Measurements from ENCODE around the gene CDC42BPB. TPM values are rescaled to one million over a fixed set of nuclear protein-coding genes. Genes with fewer than 3 reads are reported as not detected.

Gene CDC42BPB
- total and polyA plus RNA-seq, 2 of the 13 experiments (the other 11 are each of a cell fraction or from before 2014, with no cell fraction given) = 19.7 to 32.3 TPM

- POLR2A ChIA-PET = no interaction called here
Observed at GRCh38 chr14:102965971-102966655, 91.2 kb downstream of the CDC42BPB start.

More at GRCh38 chr14:102965971-102966655, 91.2 kb downstream of the CDC42BPB start:
- Histone ChIP-seq H3K79me2 (ENCODE audit: insufficient read depth, low read length) (no peaks in the 10 kb centered on the region), H2AFZ (ENCODE audit: low read length) (no peak overlapping the region), H4K20me1 (ENCODE audit: insufficient read depth, low read length) (no peaks in the 10 kb centered on the region), H3K4me1 (ENCODE audit: insufficient read depth, low read length) (no peaks in the 10 kb centered on the region), H3K4me3 (replicated peaks in 1 of 3; ENCODE audit: insufficient read depth in 1 of 3, low read depth in 2 of 3, low read length in 3 of 3) (no peak overlapping the region), H3K36me3 (replicated peaks in 1 of 2; ENCODE audit: control insufficient read depth in 1 of 2, insufficient read depth in 2 of 2, low read length in 2 of 2) (peaks cover 31 to 85% of the 10 kb centered on the region in 2 experiments), H3K27me3 (ENCODE audit: control insufficient read depth in 1 of 2, insufficient read depth in 2 of 2, low read length in 2 of 2) (no peaks in the 10 kb centered on the region), H3K9ac (ENCODE audit: insufficient read depth, low read depth, low read length) (no peak overlapping the region), H3K27ac (ENCODE audit: extremely low read length, insufficient read depth, low read length) (no peak overlapping the region), H3K4me2 (ENCODE audit: low read depth, low read length) (no peak overlapping the region), H3K9me3 (ENCODE audit: low read length) (no peaks in the 10 kb centered on the region)
- CTCF ChIA-PET (ENCODE audit: low intra/inter-chr PET ratio, low total read pairs) = no interaction called here
- 97% methylated on average over 20 of the region's 20 CpGs for WGBS (ENCODE audit: low lambda C conversion rate)
- no peak for FAIRE-seq
- in situ Hi-C loops (cut with HindIII; ENCODE audit: extremely low pct_ligation_motif_present, low pct_unique_long_range_greater_than_20kb) = no loop called here
- BruUV-seq (replicated peaks) = no TSS peak
- TF ChIP-seq ZFP91 (CRISPR knock-in tag; IDR thresholded peaks at IDR 0.05; ENCODE audit: borderline replicate concordance) (no peak), MAFF (IDR thresholded peaks at IDR 0.05; ENCODE audit: low read depth, low read length) (no peak), SOX6 (IDR thresholded peaks at IDR 0.05) (no peak), SOX6 (CRISPR knock-in tag; IDR thresholded peaks at IDR 0.05) (no peak), GPN1 (CRISPR knock-in tag; IDR thresholded peaks at IDR 0.05; ENCODE audit: borderline replicate concordance) (no peak), MTF2 (CRISPR knock-in tag; IDR thresholded peaks at IDR 0.05; ENCODE audit: borderline replicate concordance) (no peak), ZNF20 (CRISPR knock-in tag; IDR thresholded peaks at IDR 0.05) (no peak), ZNF816 (CRISPR knock-in tag; IDR thresholded peaks at IDR 0.05; ENCODE audit: borderline replicate concordance) (no peak), ZNF335 (CRISPR knock-in tag; IDR thresholded peaks at IDR 0.05) (no peak), ZNF337 (CRISPR knock-in tag; IDR thresholded peaks at IDR 0.05; ENCODE audit: borderline replicate concordance, low read depth) (no peak), ZKSCAN5 (CRISPR knock-in tag; IDR thresholded peaks at IDR 0.05) (no peak), ZNF674 (CRISPR knock-in tag; IDR thresholded peaks at IDR 0.05; ENCODE audit: low read depth) (no peak), PPARG (CRISPR knock-in tag; conservative IDR thresholded peaks at IDR 0.05) (no peak)
- TF ChIP-seq, protein P1, sequence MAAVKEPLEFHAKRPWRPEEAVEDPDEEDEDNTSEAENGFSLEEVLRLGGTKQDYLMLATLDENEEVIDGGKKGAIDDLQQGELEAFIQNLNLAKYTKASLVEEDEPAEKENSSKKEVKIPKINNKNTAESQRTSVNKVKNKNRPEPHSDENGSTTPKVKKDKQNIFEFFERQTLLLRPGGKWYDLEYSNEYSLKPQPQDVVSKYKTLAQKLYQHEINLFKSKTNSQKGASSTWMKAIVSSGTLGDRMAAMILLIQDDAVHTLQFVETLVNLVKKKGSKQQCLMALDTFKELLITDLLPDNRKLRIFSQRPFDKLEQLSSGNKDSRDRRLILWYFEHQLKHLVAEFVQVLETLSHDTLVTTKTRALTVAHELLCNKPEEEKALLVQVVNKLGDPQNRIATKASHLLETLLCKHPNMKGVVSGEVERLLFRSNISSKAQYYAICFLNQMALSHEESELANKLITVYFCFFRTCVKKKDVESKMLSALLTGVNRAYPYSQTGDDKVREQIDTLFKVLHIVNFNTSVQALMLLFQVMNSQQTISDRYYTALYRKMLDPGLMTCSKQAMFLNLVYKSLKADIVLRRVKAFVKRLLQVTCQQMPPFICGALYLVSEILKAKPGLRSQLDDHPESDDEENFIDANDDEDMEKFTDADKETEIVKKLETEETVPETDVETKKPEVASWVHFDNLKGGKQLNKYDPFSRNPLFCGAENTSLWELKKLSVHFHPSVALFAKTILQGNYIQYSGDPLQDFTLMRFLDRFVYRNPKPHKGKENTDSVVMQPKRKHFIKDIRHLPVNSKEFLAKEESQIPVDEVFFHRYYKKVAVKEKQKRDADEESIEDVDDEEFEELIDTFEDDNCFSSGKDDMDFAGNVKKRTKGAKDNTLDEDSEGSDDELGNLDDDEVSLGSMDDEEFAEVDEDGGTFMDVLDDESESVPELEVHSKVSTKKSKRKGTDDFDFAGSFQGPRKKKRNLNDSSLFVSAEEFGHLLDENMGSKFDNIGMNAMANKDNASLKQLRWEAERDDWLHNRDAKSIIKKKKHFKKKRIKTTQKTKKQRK (IDR thresholded peaks at IDR 0.05; ENCODE audit: low read length) = no peak
- TF ChIP-seq, protein P2, sequence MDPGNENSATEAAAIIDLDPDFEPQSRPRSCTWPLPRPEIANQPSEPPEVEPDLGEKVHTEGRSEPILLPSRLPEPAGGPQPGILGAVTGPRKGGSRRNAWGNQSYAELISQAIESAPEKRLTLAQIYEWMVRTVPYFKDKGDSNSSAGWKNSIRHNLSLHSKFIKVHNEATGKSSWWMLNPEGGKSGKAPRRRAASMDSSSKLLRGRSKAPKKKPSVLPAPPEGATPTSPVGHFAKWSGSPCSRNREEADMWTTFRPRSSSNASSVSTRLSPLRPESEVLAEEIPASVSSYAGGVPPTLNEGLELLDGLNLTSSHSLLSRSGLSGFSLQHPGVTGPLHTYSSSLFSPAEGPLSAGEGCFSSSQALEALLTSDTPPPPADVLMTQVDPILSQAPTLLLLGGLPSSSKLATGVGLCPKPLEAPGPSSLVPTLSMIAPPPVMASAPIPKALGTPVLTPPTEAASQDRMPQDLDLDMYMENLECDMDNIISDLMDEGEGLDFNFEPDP (CRISPR knock-in tag; conservative IDR thresholded peaks at IDR 0.05) = no peak
- ATAC-seq = no peak
- intact Hi-C loops (cut with micrococcal nuclease; ENCODE audit: unreplicated experiment) = no loop called here
- DNase-seq (ENCODE audit: low spot score) = no peak
